ENCODE results near the gene ADGRA3.

ADGRA3 gene

GRCh38 chr4:22504922-22505321 is 10.9 kb downstream of the ADGRA3 start:
- DNase-seq, result no peak

DNA sequence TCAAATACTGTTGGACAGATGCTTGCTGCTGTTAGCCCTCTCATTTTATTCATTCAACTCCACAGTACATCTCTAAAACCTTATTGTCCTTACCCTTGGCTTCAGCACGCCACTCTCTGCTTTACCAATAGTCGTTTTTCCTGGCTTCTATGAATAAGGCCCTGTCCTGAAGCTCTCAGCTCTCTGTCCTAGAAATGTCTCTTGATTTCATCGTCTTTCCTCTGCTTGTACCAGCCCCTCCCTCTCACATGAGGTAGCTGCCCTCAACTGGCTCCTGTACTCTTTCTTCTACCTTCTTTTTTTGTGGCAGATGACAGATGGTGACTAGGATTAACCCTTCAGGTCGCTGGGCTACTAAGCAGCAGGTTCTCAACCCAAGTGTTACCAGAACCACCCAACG is 11.4 kb downstream of the ADGRA3 start:
- DNase-seq, result no peak

DNA sequence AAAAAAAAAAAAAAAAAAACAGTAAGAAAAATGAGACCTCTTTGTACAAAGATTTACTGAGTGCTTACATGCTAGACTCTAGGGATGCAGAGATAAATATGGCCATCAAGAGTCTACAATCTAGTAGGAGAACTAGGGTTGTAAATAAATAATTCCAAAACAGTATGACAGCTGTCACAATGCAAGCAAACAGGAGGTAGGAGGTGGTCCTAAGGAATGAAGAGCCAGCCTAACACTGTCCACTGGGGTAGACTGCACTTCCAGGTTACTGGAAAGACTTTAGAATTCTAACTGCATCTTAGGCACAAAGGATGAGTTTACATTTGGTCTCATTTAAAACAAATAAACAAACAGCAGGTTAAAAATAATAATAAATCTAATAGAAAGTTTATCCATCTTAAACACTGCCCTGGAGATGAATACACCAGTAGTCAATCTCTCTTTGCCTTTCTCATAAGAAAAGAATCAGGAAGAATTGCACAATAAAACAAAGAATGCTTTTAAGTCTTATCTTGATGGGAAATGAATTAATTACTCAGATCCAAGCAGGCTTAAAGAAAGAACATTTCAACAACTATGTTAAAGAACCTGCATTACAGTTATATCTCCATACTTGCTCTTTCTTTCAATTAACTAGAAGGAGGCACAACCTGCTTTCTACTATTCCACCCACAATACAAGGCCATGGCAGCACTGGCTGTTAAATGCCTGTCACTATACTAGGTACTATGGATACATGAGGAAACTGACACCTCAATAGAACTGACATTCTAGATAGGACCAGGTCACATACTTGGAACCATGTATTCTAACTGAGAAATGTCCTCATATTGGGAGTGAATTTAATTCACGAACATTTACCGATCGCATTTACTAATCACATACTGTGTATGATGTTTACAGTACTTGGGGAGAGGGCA is 12.7 kb downstream of the ADGRA3 start:
- DNase-seq, result no peak

GRCh38 chr4:22501715-22502095 is 14.2 kb downstream of the ADGRA3 start:
- no peak for DNase-seq

- DNase-seq, result no peak
Observed at GRCh38 chr4:22500831-22501714, 14.8 kb downstream of the ADGRA3 start.

GRCh38 chr4:22500128-22500611 is 15.7 kb downstream of the ADGRA3 start:
- peak; percentile 84 for DNase-seq

- DNase-seq, result peak; percentile 56
Observed at GRCh38 chr4:22498866-22499265, 17.0 kb downstream of the ADGRA3 start.

DNA sequence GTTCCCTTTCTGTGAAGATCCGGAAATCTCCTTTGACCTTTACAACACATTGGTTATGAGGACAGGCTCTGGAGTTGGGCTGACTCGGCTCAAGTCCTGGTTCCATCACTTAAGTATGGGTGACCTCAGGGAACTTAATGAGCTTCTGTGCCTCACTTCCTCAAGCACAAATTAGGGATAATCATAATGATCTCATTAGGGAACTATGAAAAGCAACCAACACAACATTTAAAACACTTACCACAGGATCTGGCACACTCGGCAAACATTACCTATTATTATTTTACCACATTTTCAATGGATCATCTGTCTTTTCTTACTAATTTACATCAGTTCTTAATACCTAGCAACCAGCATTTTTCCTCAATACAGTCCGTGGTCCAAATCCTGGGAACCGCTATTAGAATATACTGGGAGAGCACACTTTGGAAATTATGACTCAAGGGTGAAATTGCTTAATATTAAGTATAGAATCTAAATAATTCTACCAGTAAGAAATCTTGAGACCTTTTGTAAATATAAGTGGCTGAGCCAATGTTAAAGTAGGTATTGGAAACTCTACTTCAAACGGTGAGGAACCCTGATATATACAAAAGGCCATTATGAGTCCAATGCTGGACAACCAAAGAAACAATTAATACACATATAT is 19.6 kb downstream of the ADGRA3 start:
- no peak for DNase-seq

DNA sequence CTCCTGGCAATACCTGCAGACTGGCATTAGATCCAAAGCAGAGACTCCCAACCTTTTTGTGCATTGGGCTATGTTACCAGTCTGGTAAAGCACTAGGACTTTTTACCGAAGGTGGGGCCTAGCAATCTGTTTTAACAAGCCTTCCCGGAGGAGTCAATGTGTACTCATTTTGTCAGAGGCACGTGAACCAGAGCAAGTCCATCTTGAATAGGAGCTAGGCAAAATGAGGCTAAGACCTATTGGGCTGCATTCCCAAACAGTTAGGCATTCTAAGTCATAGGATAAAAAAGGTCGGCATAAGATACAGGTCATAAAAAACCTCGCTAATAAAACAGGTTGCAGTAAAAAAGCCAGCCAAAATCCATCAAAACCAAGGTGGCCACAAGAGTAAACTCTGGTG is 22.3 kb downstream of the ADGRA3 start:
- no peak for DNase-seq

DNA sequence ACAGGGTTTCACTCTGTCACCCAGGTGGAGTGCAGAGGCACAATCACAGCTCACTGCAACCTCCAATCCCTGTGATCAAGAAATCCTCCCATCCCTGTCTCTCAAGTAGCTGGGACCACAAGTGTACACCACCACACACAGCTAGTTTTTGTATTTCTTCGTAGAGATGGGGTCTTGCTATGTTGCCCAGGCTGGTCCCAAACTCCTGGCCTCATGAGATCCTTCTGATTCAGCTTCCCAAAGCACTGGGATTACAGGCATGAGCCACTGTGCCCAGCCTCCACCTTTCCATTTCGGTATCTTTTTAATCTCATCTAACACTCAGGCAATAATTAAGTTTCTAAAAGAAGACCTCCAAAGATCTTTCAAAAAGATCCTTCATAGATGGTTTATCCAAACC is 22.9 kb downstream of the ADGRA3 start:
- no peak for DNase-seq

DNA sequence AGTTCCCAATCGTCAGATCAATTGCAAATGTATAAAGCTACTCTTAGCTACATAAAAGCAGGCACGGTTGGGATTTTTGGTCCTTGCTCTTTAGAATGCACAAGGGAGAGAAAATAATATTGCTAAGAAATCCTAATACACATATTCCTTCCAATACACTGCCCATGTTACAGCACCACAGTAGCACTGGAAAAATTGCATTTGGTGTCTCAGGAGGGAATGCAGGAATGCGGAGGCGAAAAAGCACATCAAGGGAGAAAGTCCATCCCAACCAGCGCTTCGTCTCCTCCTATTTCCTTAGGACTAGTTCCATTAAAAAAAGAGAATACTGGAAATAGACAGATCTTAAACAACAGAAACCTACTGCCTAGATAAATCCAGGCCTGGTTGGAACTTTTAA is 23.9 kb downstream of the ADGRA3 start:
- no peak for DNase-seq

GRCh38 chr4:22490718-22491315 is 25.0 kb downstream of the ADGRA3 start:
- DNase-seq, result no peak

DNA sequence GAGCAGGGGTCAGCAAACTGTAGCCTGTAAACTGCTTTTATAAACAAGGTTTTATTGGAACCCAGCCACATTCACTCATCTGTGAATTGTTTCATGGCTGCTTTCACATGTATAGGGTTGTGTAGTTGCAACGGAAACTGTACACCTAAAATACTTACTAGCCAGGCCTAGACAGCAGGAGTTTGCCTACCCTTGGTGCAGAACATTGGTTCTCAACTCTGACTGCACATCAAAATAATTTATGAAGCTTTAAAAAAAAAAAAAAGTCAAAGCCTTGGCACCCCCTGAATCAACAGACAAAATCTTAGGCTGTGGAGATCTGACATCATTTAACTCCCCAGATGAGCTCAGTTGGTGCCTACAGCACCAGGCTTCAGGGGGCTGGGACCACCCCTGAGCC is 27.8 kb downstream of the ADGRA3 start:
- DNase-seq, result no peak

DNA sequence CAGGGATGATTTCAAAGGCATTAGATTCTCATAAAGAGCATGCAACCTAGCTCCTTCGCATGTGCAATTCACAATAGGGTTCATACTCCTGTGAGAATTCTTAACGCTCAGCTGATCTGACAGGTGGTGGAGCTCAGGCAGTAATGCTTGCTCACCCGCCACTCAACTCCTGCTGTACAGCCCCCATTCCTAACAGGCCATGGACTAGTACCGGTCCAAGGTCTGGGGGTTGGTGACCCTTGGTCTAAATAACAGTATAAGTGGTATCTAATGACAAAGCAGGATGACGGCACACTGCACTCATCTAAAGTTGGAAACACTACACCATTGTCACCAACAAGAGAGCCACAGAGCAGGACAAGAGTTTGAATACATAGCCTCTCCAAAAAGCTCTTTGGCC is 28.5 kb downstream of the ADGRA3 start:
- no peak for DNase-seq

DNA sequence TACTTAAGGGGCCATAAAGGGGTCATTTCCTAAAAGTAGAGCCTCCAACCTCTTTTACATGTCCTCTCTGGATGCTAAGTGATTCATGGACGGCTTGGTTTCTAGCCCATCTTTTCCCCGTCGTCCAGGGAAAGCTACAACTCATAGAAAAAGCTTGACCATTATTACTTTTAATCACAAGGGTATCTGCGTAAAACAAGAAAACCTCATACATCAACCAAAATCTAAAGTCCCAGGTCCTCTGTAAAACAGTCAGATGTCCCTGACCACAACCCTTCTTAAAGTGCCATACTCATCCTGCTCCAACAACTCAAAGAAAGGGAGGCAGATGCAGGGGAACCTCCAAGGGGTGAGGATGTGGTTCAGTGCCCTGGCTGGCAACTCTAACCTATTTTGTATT is 29.6 kb downstream of the ADGRA3 start:
- no peak for DNase-seq

- peak; percentile 89 for DNase-seq
Observed at GRCh38 chr4:22485737-22486136, 30.1 kb downstream of the ADGRA3 start.

DNA sequence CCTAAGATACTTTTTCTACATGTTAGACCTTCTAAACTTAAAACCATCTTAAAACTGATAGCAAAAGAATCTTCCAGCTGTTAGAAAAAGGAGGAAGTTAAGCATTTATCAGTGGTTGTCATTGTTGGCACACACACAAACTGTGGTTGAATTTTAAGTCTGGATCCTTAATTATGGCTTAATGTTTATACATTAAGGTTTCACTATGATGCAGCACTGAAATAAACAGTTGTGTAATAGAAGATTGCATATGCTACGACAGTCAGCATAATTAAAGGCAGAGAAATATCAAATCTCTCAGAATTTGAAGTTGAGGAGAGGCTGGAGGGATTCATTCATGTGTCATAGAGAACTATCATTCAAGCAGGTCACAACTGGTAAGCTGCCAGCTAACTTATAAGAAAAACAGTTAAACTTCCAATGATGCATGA is 32.3 kb downstream of the ADGRA3 start:
- DNase-seq, result no peak

- DNase-seq, result no peak
Observed at GRCh38 chr4:22482250-22483127, 33.4 kb downstream of the ADGRA3 start.

GRCh38 chr4:22480675-22481327 is 35.1 kb downstream of the ADGRA3 start:
- DNase-seq, result no peak

- no peak for DNase-seq
Observed at GRCh38 chr4:22478426-22478825, 37.4 kb downstream of the ADGRA3 start.

GRCh38 chr4:22477813-22478182 is 38.1 kb downstream of the ADGRA3 start:
- DNase-seq, result no peak
